Heart right ventricle (tissue), 16 donors: ENCODE results near the gene LRRC47. TPM values are rescaled to one million over a fixed set of nuclear protein-coding genes. Genes with fewer than 3 reads are reported as not detected.

Experiments used
- ATAC-seq, 8 donors: fragments of 200-7000 bp; cut with Tn5 transposase; one replicate each; pipeline ENCODE4 v1.9.1; 2020; ENCODE audit warnings: mild to moderate bottlenecking in 8 of 8, moderate library complexity in 8 of 8, moderate number of reproducible peaks in 1 of 8
- DNase-seq, 2 donors: peaks; one replicate each; pipeline ENCODE4 v3.0.0-alpha.2; 2020
- H3K27ac ChIP-seq, 10 donors: fragments of 200-600 bp; sonication (generic) in 2 of 10; one replicate each; pipeline versions ENCODE4 v1.5.0 to v1.8.0; 2020 to 2022; ENCODE audit warnings: mild to moderate bottlenecking in 3 of 10
- H3K27me3 ChIP-seq, 7 donors: fragments of 200-600 bp; one replicate each; pipeline ENCODE4 v1.8.0; 2021 to 2022; ENCODE audit warnings: mild to moderate bottlenecking in 2 of 7
- H3K36me3 ChIP-seq, 9 donors: fragments of 200-600 bp; sonication (generic) in 1 of 9; one replicate each; pipeline versions ENCODE4 v1.5.0 to v1.8.0; 2020 to 2022; ENCODE audit warnings: mild to moderate bottlenecking in 2 of 9
- H3K4me1 ChIP-seq, 9 donors: fragments of 200-600 bp; sonication (generic) in 1 of 9; one replicate each; pipeline versions ENCODE4 v1.5.0 to v1.8.0; 2020 to 2022; ENCODE audit warnings: mild to moderate bottlenecking in 4 of 9
- H3K4me3 ChIP-seq, 10 donors: fragments of 200-600 bp; sonication (generic) in 2 of 10; one replicate each; pipeline versions ENCODE4 v1.5.0 to v1.8.0; 2020 to 2022; ENCODE audit warnings: mild to moderate bottlenecking in 7 of 10, moderate library complexity in 2 of 10
- H3K9me3 ChIP-seq, 11 donors: fragments of 200-600 bp in 10 of 11; sonication (generic) in 2 of 11; one replicate each; pipeline versions ENCODE4 v1.5.0 to v1.8.0; 2013 to 2022; ENCODE audit warnings: mild to moderate bottlenecking in 2 of 11, control low read depth in 1 of 11, moderate library complexity in 1 of 11
- CTCF ChIP-seq, 9 donors: fragments of 200-600 bp; sonication (generic) in 2 of 9; IDR thresholded peaks; one replicate each; pipeline versions ENCODE4 v1.5.0 to v1.8.0; 2021 to 2022; ENCODE audit warnings: antibody characterized with exemption in 9 of 9, mild to moderate bottlenecking in 5 of 9, moderate library complexity in 1 of 9
- WGBS, 2 donors: extraction: QIAGEN DNeasy Blood & Tissue Kit; methylation state at CpG; one replicate each; pipeline ENCODE4 v1.1.7; 2013; ENCODE audit warnings: inconsistent platforms in 1 of 2; 5-methylcytosine and 5-hydroxymethylcytosine counted together
- intact Hi-C, 10 donors: fragments of 100-400 bp; cut with DNase I; formaldehyde crosslinking; loops; one replicate each; pipeline versions ENCODE4 v1.11.1 to v1.14.2; 2022
- polyA plus RNA-seq, 2 donors: library from polyadenylated mRNA; stranded (reverse); fragments of 200-250 nt; gene quantifications; one replicate each; pipeline ENCODE4 v1.2.3, GENCODE V29; 2013
- total RNA-seq, 10 donors: library from RNA; stranded (reverse); fragmentation: NEBNext Ultra II Directional in 3 of 10; extraction: Animal tissue kit (Norgen Biotek cat#: 25700) in 3 of 10; gene quantifications; one replicate each; pipeline versions ENCODE4 v1.2.1 to v1.2.4, GENCODE V29; 2021 to 2023
- donor health status: Arrhythmogenic right ventricular cardiomyopathy.
- donor health status: ischemic (EF 13 %, LVEDD 7.1; RV severe dilation, severe dysfunction).
- donor health status: healthy with polysubstance abuse.
- donor health status: DM: no; HTN: yes; CAD: no.
- donor health status: DM: no; HTN: no; CAD: no.
- donor health status: ischemic (EF 25% LVEDD 6.9; RV normal size, moderate dysfunction).
- donor health status: ischemic (EF 25% LVEDD 5.7; RV mildly dilated, moderate dysfunction).
- donor health status: healthy.
- donor health status: DM: yes; HTN: yes; CAD: no.
- donor health status: Ischemic cardiomyopathy.
- donor health status: ischemic (EF 35%, LVEDD 5.7; RV mildly dilated, moderate dysfunction).
- donor health status: nonischemic (EF 11% LVEDD 7.7; RV severe dilation, severe dysfunction).
- donor health status: DM: yes; HTN: yes; CAD: no.
- donor health status: PGD.
- donor health status: ischemic (EF 29% LVEDD 5.4; RV normal size, mild dysfunction).
- donor health status: nonischemic (EF 23%, LVEDD 6.1; RV moderate dilation, normal function).

Gene LRRC47
- total and polyA plus RNA-seq, 12 donors = 17.6 to 85.4 (median 69.8) TPM

DNA sequence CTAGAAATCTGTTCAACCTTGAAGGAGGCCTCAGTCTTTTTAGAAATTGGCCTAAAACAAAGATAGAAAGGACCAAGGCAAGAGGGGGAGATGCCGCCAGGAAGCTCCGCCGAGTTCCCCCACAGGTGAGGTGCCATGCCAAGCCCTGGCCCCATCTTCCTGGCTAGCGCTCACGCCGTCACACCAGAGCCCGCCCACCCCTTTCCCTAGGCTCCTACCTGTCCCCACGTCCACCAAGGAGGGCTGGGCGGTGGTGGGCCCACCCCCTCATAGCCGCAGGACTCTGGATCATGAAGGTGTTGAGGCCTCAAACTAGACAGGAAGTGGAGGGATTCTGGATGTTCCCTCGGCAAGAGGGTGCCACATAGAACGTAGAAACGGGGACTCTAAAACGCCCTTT is 59.6 kb downstream of the LRRC47 start:
- no peaks in the 10 kb centered on the region for H3K9me3 ChIP-seq
- peak overlapping the region in 3 of 10 donors; percentile 3 to 62 (median 43) for H3K27ac ChIP-seq
- peaks cover 0 to 9% (median 0%) of the 10 kb centered on the region in 7 donors for H3K27me3 ChIP-seq
- no peak for ATAC-seq
- peaks cover 0 to 26% (median 9%) of the 10 kb centered on the region in 9 donors for H3K4me1 ChIP-seq
- 86 to 90% methylated on average over 14 of the region's 14 CpGs for WGBS, 2 donors
- H3K4me3 ChIP-seq = no peak overlapping the region
- DNase-seq = no peak
- TF ChIP-seq CTCF (IDR thresholded peaks at IDR 0.05) = no peak
- H3K36me3 ChIP-seq = peaks cover 0 to 63% (median 8%) of the 10 kb centered on the region in 9 donors
- intact Hi-C loops = no loop called here

GRCh38 chr1:3736131-3736561 is 60.2 kb downstream of the LRRC47 start:
- intact Hi-C loops = no loop called here
- H3K9me3 ChIP-seq = no peaks in the 10 kb centered on the region
- peak overlapping the region in 8 of 10 donors; percentile 3 to 62 (median 42) for H3K27ac ChIP-seq
- WGBS, 2 donors = 68 to 81% methylated on average over 13 of the region's 13 CpGs
- H3K4me3 ChIP-seq = no peak overlapping the region
- DNase-seq (no peak), ATAC-seq (peak in 3 of 8 donors; percentile 7 to 29 (median 25))
- H3K36me3 ChIP-seq = peaks cover 0 to 57% (median 8%) of the 10 kb centered on the region in 9 donors
- TF ChIP-seq CTCF (IDR thresholded peaks at IDR 0.05) = no peak
- peaks cover 0 to 32% (median 11%) of the 10 kb centered on the region in 9 donors for H3K4me1 ChIP-seq
- H3K27me3 ChIP-seq = peaks cover 0 to 9% (median 0%) of the 10 kb centered on the region in 7 donors

DNA sequence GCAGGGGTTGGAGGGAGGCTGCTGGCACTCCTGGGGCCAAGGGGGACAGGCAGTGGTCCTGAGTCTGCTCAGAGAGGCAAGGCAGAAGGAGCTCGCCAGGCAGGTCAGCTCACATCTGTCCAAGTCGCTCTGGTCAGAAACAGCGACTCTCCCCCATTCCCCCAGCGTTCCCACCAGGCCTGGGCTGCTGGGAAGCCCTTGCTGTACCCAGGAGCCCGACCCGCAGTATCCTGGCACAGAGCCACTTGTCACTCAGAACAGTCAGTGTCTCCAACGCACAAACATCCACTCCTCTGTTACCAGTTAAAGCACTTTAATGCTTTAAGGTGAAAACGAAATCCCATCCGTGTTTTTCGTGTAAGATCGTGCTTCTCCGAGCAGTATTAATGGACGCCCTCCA is 60.6 kb downstream of the LRRC47 start:
- Histone ChIP-seq H3K36me3 (peaks cover 0 to 53% (median 8%) of the 10 kb centered on the region in 9 donors), H3K4me3 (no peak overlapping the region), H3K4me1 (peaks cover 0 to 34% (median 11%) of the 10 kb centered on the region in 9 donors), H3K27ac (peak overlapping the region in 6 of 10 donors; percentile 9 to 62 (median 42)), H3K27me3 (peaks cover 0 to 9% (median 2%) of the 10 kb centered on the region in 7 donors), H3K9me3 (no peaks in the 10 kb centered on the region)
- 70 to 74% methylated on average over 13 of the region's 13 CpGs for WGBS, 2 donors
- DNase-seq = no peak
- intact Hi-C loops = no loop called here
- TF ChIP-seq CTCF (IDR thresholded peaks at IDR 0.05) = no peak
- peak in 2 of 8 donors; percentile 12 to 16 for ATAC-seq

DNA sequence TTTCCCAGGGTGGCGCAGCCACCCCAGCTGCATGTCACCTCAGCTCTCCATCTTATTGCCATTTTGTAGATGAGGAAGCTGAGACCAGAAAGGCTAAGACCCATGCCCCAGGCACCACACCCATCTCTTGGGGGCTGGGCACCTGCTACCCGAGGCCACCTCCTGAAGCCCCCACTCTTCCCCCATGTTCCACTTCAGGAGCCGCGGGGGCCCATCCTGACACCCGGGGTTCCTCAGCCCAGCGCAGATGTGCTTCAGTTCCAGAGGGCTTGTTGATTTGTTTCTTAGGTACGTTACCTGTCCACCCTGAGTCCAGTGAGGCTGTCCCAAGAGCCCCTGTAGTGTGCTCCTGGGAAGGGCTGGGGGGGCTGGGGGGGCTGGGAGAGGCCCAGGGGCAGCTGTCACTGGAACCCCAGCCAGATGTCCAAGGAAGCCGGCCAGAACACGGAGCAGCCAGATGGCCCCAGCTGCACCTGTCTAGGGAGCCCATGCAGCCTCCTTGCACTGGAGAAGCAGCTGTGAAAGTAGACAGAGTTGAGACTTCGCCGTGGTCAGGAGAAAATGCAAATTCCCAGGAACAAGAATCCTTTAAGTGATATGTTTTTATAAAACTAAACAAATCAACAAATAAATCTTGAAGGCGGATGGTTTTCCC is 61.1 kb downstream of the LRRC47 start:
- H3K36me3 ChIP-seq = peaks cover 0 to 49% (median 8%) of the 10 kb centered on the region in 9 donors
- ATAC-seq (no peak), DNase-seq (no peak)
- peaks cover 0 to 9% (median 5%) of the 10 kb centered on the region in 7 donors for H3K27me3 ChIP-seq
- H3K4me3 ChIP-seq = no peak overlapping the region
- intact Hi-C loops = no loop called here
- WGBS, 2 donors = 78 to 82% methylated on average over 11 to 12 of the region's 12 CpGs
- no peak for TF ChIP-seq CTCF (IDR thresholded peaks at IDR 0.05)
- H3K4me1 ChIP-seq = peaks cover 0 to 34% (median 11%) of the 10 kb centered on the region in 9 donors
- H3K27ac ChIP-seq = peak overlapping the region in 5 of 10 donors; percentile 7 to 62 (median 43)
- H3K9me3 ChIP-seq = no peaks in the 10 kb centered on the region
